ENCODE measurements around the gene GINM1. TPM values are rescaled to one million over a fixed set of nuclear protein-coding genes. Genes with fewer than 3 reads are reported as not detected.

The GINM1 gene
- total and polyA plus RNA-seq, 2 of the 8 experiments (the other 6 are each of a cell fraction or from before 2014, with no cell fraction given), result 5.1 to 21.6 TPM

DNA sequence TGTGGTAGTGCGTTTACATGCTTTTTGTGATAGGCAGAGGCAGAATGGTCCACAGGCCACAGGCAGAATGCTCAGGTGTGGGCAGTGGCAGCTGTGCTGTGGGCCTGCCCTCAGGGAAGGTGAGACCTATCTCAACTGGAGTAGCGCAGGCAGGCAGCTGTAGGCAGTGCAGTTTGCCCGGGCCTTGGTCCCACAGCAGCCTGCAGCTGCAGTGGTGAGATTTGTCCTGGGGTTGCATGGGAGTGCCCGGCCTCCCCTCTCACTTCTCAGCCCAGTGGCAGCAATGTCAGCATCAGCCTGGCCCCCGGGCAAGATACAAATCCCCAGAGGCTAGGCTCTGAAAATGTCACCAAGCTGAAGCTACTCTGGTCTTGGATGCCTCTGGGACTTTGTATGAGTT is 14.3 kb upstream of the GINM1 start:
- Histone ChIP-seq H3K56ac (replicated peaks; ENCODE audit: insufficient read length, low read depth, low read length) (no peak overlapping the region), H3K27me3 (replicated peaks in 1 of 4; ENCODE audit: control insufficient read depth in 3 of 4, extremely low read depth in 1 of 4, insufficient read depth in 3 of 4, low read length in 3 of 4) (no peaks in the 10 kb centered on the region; a peak in 1 of 7 replicates)
- FAIRE-seq, result no peak
- TF ChIP-seq BRCA1 (IDR thresholded peaks at IDR 0.05; ENCODE audit: low read depth, low read length) (no peak), SP1 (IDR thresholded peaks at IDR 0.05; ENCODE audit: low read depth, low read length) (no peak), GTF2F1 (IDR thresholded peaks at IDR 0.05; ENCODE audit: borderline replicate concordance, low read depth, low read length) (no peak), TEAD4 (IDR thresholded peaks at IDR 0.05; ENCODE audit: low read depth, low read length) (no peak), SIN3A (conservative IDR thresholded peaks at IDR 0.05 in 1 of 2, IDR thresholded peaks at IDR 0.05 in 1 of 2; ENCODE audit: low read depth in 1 of 2, low read length in 2 of 2) (no peak), TAF1 (IDR thresholded peaks at IDR 0.05; ENCODE audit: low read depth, low read length) (no peak), SAP30 (IDR thresholded peaks at IDR 0.05; ENCODE audit: insufficient read depth, insufficient replicate concordance, low read length) (no peak), CEBPB (IDR thresholded peaks at IDR 0.05; ENCODE audit: low read depth, low read length) (no peak)
- TF ChIP-seq, protein P1, sequence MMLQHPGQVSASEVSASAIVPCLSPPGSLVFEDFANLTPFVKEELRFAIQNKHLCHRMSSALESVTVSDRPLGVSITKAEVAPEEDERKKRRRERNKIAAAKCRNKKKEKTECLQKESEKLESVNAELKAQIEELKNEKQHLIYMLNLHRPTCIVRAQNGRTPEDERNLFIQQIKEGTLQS (IDR thresholded peaks at IDR 0.05; ENCODE audit: insufficient read depth, low read depth, low read length), result no peak
- TF ChIP-seq, protein P2, sequence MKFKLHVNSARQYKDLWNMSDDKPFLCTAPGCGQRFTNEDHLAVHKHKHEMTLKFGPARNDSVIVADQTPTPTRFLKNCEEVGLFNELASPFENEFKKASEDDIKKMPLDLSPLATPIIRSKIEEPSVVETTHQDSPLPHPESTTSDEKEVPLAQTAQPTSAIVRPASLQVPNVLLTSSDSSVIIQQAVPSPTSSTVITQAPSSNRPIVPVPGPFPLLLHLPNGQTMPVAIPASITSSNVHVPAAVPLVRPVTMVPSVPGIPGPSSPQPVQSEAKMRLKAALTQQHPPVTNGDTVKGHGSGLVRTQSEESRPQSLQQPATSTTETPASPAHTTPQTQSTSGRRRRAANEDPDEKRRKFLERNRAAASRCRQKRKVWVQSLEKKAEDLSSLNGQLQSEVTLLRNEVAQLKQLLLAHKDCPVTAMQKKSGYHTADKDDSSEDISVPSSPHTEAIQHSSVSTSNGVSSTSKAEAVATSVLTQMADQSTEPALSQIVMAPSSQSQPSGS (IDR thresholded peaks at IDR 0.05; ENCODE audit: low read length), result no peak
- TF ChIP-seq, protein P3, sequence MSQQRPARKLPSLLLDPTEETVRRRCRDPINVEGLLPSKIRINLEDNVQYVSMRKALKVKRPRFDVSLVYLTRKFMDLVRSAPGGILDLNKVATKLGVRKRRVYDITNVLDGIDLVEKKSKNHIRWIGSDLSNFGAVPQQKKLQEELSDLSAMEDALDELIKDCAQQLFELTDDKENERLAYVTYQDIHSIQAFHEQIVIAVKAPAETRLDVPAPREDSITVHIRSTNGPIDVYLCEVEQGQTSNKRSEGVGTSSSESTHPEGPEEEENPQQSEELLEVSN (IDR thresholded peaks at IDR 0.05), result no peak

More for the DNA sequence above, 14.3 kb upstream of the GINM1 start:
- H2AFZ ChIP-seq (ENCODE audit: low read length), result peak overlapping the region; percentile 55; the same call in 1 of the 2 replicates
- H2BK5ac ChIP-seq (ENCODE audit: low read depth, low read length), result no peak overlapping the region
- no peak overlapping the region for H2BK12ac ChIP-seq (ENCODE audit: low read depth, low read length)
- no peak overlapping the region for H3K18ac ChIP-seq (ENCODE audit: extremely low read depth, low read length)
- no peak overlapping the region for H3K4me2 ChIP-seq (ENCODE audit: insufficient read depth in 1 of 2, low read depth in 2 of 2, low read length in 2 of 2)
- no peaks in the 10 kb centered on the region for H3K4me1 ChIP-seq (replicated peaks in 1 of 4; ENCODE audit: control insufficient read depth in 3 of 4, insufficient read depth in 4 of 4, low read length in 3 of 4)
- no peak overlapping the region for H3K23ac ChIP-seq (ENCODE audit: insufficient read length)
- no peak overlapping the region for H4K91ac ChIP-seq (replicated peaks; ENCODE audit: insufficient read length, low read length)
- no peaks in the 10 kb centered on the region for H3K9me3 ChIP-seq (ENCODE audit: insufficient read depth in 2 of 2, low read depth in 1 of 2, low read length in 1 of 2)
- H3K27ac ChIP-seq (ENCODE audit: low read depth, low read length), result no peak overlapping the region
- H2BK120ac ChIP-seq (replicated peaks; ENCODE audit: low read depth, low read length), result no peak overlapping the region
- no peaks in the 10 kb centered on the region for H3K23me2 ChIP-seq (ENCODE audit: low read depth, low read length)
- H3K4me3 ChIP-seq (ENCODE audit: extremely low read depth in 1 of 4, insufficient read depth in 2 of 4, low read depth in 3 of 4, low read length in 4 of 4), result no peak overlapping the region
- ChIA-PET CTCF (ENCODE audit: partially characterized antibody) (interaction anchor here (0.7 to 8.9 kb wide), 4 partner anchors 11 to 271 kb away, joined by 3 to 108 read pairs (median 4); partner anchors contain the start of gene GINM1), POLR2A (ENCODE audit: partially characterized antibody) (interaction anchor here (0.8 to 3.4 kb wide), 2 partner anchors 14 to 15 kb away, joined by 4 to 10 read pairs; partner anchors contain the start of gene GINM1)
- no peaks in the 10 kb centered on the region for H3K36me3 ChIP-seq (ENCODE audit: control insufficient read depth in 2 of 4, insufficient read depth in 4 of 4, low read length in 3 of 4)
- H3K14ac ChIP-seq (ENCODE audit: insufficient read length), result no peak overlapping the region
- WGBS, 2 experiments (ENCODE audit: extremely low coverage in 1 of 2, insufficient coverage in 1 of 2, insufficient read length in 1 of 2, insufficient replicate concordance in 2 of 2, low coverage in 1 of 2, low lambda C conversion rate in 2 of 2, missing lambda C conversion rate in 1 of 2), result 78% methylated on average over 5 of the region's 5 CpGs; no CpG with 5 or more reads in 1 of the 2 experiments
- peak overlapping the region; percentile 68; the same call in 1 of the 2 replicates for H4K8ac ChIP-seq (ENCODE audit: extremely low read depth, insufficient read depth, low read length)
- no peaks in the 10 kb centered on the region for H3K79me1 ChIP-seq (ENCODE audit: low read depth, low read length)
- H3K9ac ChIP-seq (replicated peaks in 1 of 4; ENCODE audit: extremely low read depth in 1 of 4, low read depth in 3 of 4, low read length in 3 of 4), result no peak overlapping the region
- no peak for DNase-seq (ENCODE audit: low read depth in 1 of 2, low spot score in 2 of 2)
- no peak overlapping the region for H2AK5ac ChIP-seq (ENCODE audit: low read depth, low read length)
- H4K20me1 ChIP-seq (replicated peaks in 1 of 2; ENCODE audit: control insufficient read depth in 1 of 2, insufficient read depth in 2 of 2, low read length in 2 of 2), result no peaks in the 10 kb centered on the region
- no peak overlapping the region for H4K5ac ChIP-seq (ENCODE audit: insufficient read length, low read depth, low read length)
- H3K79me2 ChIP-seq (ENCODE audit: control insufficient read depth in 1 of 2, insufficient read depth in 2 of 2, low read length in 2 of 2), result no peaks in the 10 kb centered on the region
- H2BK15ac ChIP-seq (ENCODE audit: low read length), result no peak overlapping the region
- no peak overlapping the region for H2BK20ac ChIP-seq (ENCODE audit: low read length)
- H3K4ac ChIP-seq (replicated peaks; ENCODE audit: insufficient read length, low read depth, low read length), result no peak overlapping the region

Measured in H1 (cell line).